Endothelial cell of umbilical vein (primary cell): ENCODE data around the gene FEZF1. TPM values are rescaled to one million over a fixed set of nuclear protein-coding genes. Genes with fewer than 3 reads are reported as not detected.

Source experiments
- BruUV-seq: library from RNA; stranded (reverse); fragments of 400-500 nt; replicated peaks from 2 replicates; lab custom pipeline; 2021; lab: Mats Ljungman, UMichigan
- CTCF ChIA-PET: fragments of 300-600, 350-600 bp; sonication (Branson Sonifier 250); formaldehyde crosslinking; loops from one replicate; lab custom pipeline; 2021; ENCODE audit warnings: antibody characterized with exemption, inconsistent platforms; lab: Charles Lee
- POLR2A ChIA-PET: fragments of 300-600, 350-600 bp; sonication (Branson Sonifier 250); formaldehyde crosslinking; loops from one replicate; lab custom pipeline; 2021; ENCODE audit warnings: antibody characterized with exemption, inconsistent platforms; lab: Charles Lee
- DNase-seq: peaks from one replicate; pipeline ENCODE4 v3.0.0-alpha.2; 2011; ENCODE audit warnings: low read depth, low spot score
- FAIRE-seq: peaks from 2 replicates; lab custom pipeline; 2011; peaks lifted over from hg19 to GRCh38; lab: Jason Lieb, UNC
- H2AFZ ChIP-seq: 2 replicates; pipeline ENCODE4 v1.6.0; 2012; ENCODE audit warnings: low read depth, low read length, control low read depth, inconsistent platforms
- H3K27ac ChIP-seq: 2 replicates; pipeline ENCODE4 v1.5.1; 2011; ENCODE audit warnings: low read depth, mild to moderate bottlenecking, control low read depth, low read length, moderate library complexity; ENCODE audit not compliant: insufficient read depth
- H3K27me3 ChIP-seq, 2 experiments: 2 replicates each; pipeline versions ENCODE4 v1.6.0 to v1.6.1; 2011; ENCODE audit warnings: low read length in 2 of 2, mixed read lengths in 1 of 2; ENCODE audit not compliant: control insufficient read depth in 2 of 2, insufficient read depth in 2 of 2
- H3K36me3 ChIP-seq, 2 experiments: 2 replicates in 1 of 2; 3 replicates in 1 of 2; pipeline ENCODE4 v1.5.1; 2011; ENCODE audit warnings: low read length in 2 of 2, mild to moderate bottlenecking in 1 of 2, moderate library complexity in 1 of 2; ENCODE audit not compliant: control insufficient read depth in 2 of 2, insufficient read depth in 2 of 2; ENCODE audit errors: extremely low read depth in 1 of 2
- H3K4me1 ChIP-seq: 3 replicates; pipeline ENCODE4 v1.5.1; 2011; ENCODE audit warnings: mild to moderate bottlenecking, low read length; ENCODE audit not compliant: control insufficient read depth, insufficient read depth; ENCODE audit errors: extremely low read depth
- H3K4me2 ChIP-seq: 2 replicates; pipeline ENCODE4 v1.6.1; 2011; ENCODE audit warnings: low read length, control low read depth, mixed read lengths; ENCODE audit not compliant: insufficient read depth
- H3K4me3 ChIP-seq, 3 experiments: fragments of 200-600 bp in 1 of 3; sonication (generic), shearing (Covaris generic) in 1 of 3; replicated peaks in 1 of 3; 2 replicates each; pipeline ENCODE4 v1.5.1; 2011 to 2016; ENCODE audit warnings: control low read depth in 3 of 3, low read length in 3 of 3, mild to moderate bottlenecking in 2 of 3, inconsistent platforms in 1 of 3, low read depth in 1 of 3, moderate library complexity in 1 of 3; ENCODE audit not compliant: insufficient read depth in 1 of 3
- H3K79me2 ChIP-seq: 2 replicates; pipeline ENCODE4 v1.6.0; 2012; ENCODE audit warnings: low read length, inconsistent platforms; ENCODE audit not compliant: control insufficient read depth, insufficient read depth
- H3K9ac ChIP-seq: replicated peaks from 2 replicates; pipeline ENCODE3; 2011; ENCODE audit warnings: low read length, control low read depth; ENCODE audit not compliant: insufficient read depth; ENCODE audit errors: extremely low read depth
- H3K9me1 ChIP-seq: replicated peaks from 3 replicates; pipeline ENCODE4 v1.6.0; 2011; ENCODE audit warnings: mild to moderate bottlenecking, low read length; ENCODE audit not compliant: control insufficient read depth, insufficient read depth; ENCODE audit errors: extremely low read depth
- H3K9me3 ChIP-seq: replicated peaks from 2 replicates; pipeline ENCODE4 v1.5.1; 2012; ENCODE audit warnings: low read length, inconsistent platforms; ENCODE audit not compliant: control insufficient read depth, insufficient read depth
- H4K20me1 ChIP-seq: replicated peaks from 2 replicates; pipeline ENCODE3; 2011; ENCODE audit warnings: mild to moderate bottlenecking, low read length; ENCODE audit not compliant: control insufficient read depth, insufficient read depth; ENCODE audit errors: extremely low read depth
- EZH2 ChIP-seq: IDR thresholded peaks from 2 replicates; pipeline ENCODE4 v1.6.1; 2012; ENCODE audit warnings: borderline replicate concordance, low read depth, mild to moderate bottlenecking, moderate library complexity, low read length, inconsistent platforms; ENCODE audit not compliant: severe bottlenecking
- FOS ChIP-seq: IDR thresholded peaks from 2 replicates; pipeline ENCODE4 v1.6.1; 2011; ENCODE audit warnings: mild to moderate bottlenecking, low read length, moderate library complexity, borderline replicate concordance; ENCODE audit not compliant: insufficient read depth
- GATA2 ChIP-seq: IDR thresholded peaks from 2 replicates; pipeline ENCODE4 v1.7.0; 2011; ENCODE audit warnings: low read depth, mild to moderate bottlenecking, moderate library complexity, mixed read lengths, low read length; ENCODE audit not compliant: insufficient read length, insufficient read depth
- JUN ChIP-seq: IDR thresholded peaks from 2 replicates; pipeline ENCODE4 v1.6.1; 2011; ENCODE audit warnings: borderline replicate concordance, low read depth; ENCODE audit not compliant: insufficient read length, insufficient read depth
- MYC ChIP-seq: IDR thresholded peaks from one replicate; pipeline ENCODE4 v1.6.1; 2011; ENCODE audit warnings: mild to moderate bottlenecking, low read depth, low read length
- POLR2A ChIP-seq: IDR thresholded peaks from 2 replicates; pipeline ENCODE4 v1.6.1; 2012; ENCODE audit warnings: low read depth, mild to moderate bottlenecking, control low read depth, low read length
- dilution Hi-C: fragments of 300-500 bp; cut with MboI; formaldehyde crosslinking; loops from one replicate; pipeline ENCODE4 v1.15.0; 2019; ENCODE audit warnings: low sequenced_read_pairs; ENCODE audit not compliant: extremely low pct_ligation_motif_present
- intact Hi-C: fragments of 100-400 bp; cut with micrococcal nuclease; formaldehyde crosslinking; loops from one replicate; pipeline ENCODE4 v1.10.0; 2022
- polyA plus RNA-seq, 4 experiments: library from polyadenylated mRNA; depleted of rRNA in 3 of 4; stranded (reverse) in 3 of 4; unstranded in 1 of 4; fragments of >200 nt; gene quantifications; 2 replicates each; pipeline versions ENCODE4 v1.2.1 to v1.2.3, GENCODE V29; 2011 to 2012; ENCODE audit warnings: missing spikeins in 1 of 4
- total RNA-seq: library from RNA; stranded (reverse); gene quantifications from 2 replicates; pipeline ENCODE4 v1.2.3, GENCODE V29; 2021
- TF ChIP-seq, protein P1 (sequence below): IDR thresholded peaks from 2 replicates; pipeline ENCODE4 v1.6.1; 2011; ENCODE audit not compliant: insufficient read depth, insufficient read length
- TF ChIP-seq, protein P2 (sequence below), 2 donors: IDR thresholded peaks; 1 replicate in 1 of 2; 2 replicates in 1 of 2; pipeline ENCODE4 v1.5.1; 2011; ENCODE audit warnings: low read length in 2 of 2, mild to moderate bottlenecking in 2 of 2, moderate library complexity in 2 of 2, control low read depth in 1 of 2, inconsistent platforms in 1 of 2, low read depth in 1 of 2; ENCODE audit not compliant: insufficient read depth in 1 of 2; ENCODE audit errors: extremely low read depth in 1 of 2

Gene FEZF1
- total and polyA plus RNA-seq, 2 donors (not counting 3 experiments of a cell fraction or from before 2014, with no cell fraction given), result not detected

DNA sequence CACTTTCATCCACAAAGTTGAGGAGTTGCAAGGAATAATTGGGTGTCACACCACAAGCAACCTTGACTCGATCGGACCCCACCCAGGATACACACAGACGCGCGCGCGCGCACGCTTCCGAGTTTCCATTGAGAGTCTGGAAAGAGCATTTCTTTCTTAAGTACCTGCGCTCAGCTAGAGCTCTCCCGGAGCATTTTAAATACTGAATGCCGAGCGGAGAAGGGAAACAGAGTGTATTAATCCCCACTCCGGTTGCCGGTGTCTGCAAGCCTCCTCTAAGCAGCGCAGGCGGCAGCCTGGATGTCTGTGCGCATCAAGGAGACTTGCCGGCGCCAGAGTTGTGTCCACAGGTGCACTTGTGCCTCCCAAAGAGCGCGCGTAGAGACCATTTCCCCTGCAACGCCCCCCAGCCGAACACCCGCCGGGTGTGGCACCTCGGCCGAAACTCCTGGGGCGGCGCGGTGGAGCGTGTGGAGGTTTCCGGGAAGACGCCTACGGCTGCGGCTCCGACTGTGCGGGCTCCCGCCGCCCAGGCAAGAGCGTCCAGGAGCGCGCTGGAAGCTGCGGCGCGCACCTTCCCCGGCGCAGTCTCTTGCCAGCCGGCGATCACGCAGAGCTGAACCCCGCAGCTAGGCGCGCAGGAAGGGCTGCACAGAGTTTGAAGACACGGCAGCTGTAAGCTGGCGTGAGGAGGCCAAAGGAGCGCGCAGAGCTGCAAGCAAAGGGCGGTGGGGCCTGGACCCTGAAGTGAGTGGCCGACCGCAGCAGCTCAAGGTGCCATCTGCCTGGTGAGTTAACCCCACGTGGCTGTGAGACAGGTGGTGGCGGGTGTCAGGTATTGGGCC lies 1.1 kb upstream of the FEZF1 start:
- Histone ChIP-seq H3K27ac (no peak overlapping the region), H3K27me3 (peaks cover 87 to 100% of the 10 kb centered on the region in 2 experiments), H3K4me2 (no peak overlapping the region), H2AFZ (no peak overlapping the region), H3K9me1 (no peaks in the 10 kb centered on the region), H3K4me3 (no peak overlapping the region), H3K36me3 (no peaks in the 10 kb centered on the region), H4K20me1 (no peaks in the 10 kb centered on the region), H3K9ac (no peak overlapping the region), H3K4me1 (peaks cover 12% of the 10 kb centered on the region), H3K9me3 (no peaks in the 10 kb centered on the region), H3K79me2 (no peaks in the 10 kb centered on the region)
- ChIA-PET CTCF (interaction anchor here (1.0 kb wide), 1 partner anchor 210 kb away, joined by 3 read pairs; no protein-coding TSS in a partner anchor), POLR2A (no interaction called here)
- no TSS peak for BruUV-seq
- intact Hi-C loops, result loop anchor here (1.0 to 5.0 kb wide), 3 partner anchors 212 to 582 kb away; partner anchors contain the start of gene CADPS2
- no peak for DNase-seq
- dilution Hi-C loops, result no loop called here
- FAIRE-seq, result no peak
- TF ChIP-seq MYC, result no peak
- TF ChIP-seq GATA2, result no peak
- TF ChIP-seq JUN, result no peak
- TF ChIP-seq, protein P1, sequence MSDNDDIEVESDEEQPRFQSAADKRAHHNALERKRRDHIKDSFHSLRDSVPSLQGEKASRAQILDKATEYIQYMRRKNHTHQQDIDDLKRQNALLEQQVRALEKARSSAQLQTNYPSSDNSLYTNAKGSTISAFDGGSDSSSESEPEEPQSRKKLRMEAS, result no peak
- TF ChIP-seq FOS, result no peak
- TF ChIP-seq, protein P2, sequence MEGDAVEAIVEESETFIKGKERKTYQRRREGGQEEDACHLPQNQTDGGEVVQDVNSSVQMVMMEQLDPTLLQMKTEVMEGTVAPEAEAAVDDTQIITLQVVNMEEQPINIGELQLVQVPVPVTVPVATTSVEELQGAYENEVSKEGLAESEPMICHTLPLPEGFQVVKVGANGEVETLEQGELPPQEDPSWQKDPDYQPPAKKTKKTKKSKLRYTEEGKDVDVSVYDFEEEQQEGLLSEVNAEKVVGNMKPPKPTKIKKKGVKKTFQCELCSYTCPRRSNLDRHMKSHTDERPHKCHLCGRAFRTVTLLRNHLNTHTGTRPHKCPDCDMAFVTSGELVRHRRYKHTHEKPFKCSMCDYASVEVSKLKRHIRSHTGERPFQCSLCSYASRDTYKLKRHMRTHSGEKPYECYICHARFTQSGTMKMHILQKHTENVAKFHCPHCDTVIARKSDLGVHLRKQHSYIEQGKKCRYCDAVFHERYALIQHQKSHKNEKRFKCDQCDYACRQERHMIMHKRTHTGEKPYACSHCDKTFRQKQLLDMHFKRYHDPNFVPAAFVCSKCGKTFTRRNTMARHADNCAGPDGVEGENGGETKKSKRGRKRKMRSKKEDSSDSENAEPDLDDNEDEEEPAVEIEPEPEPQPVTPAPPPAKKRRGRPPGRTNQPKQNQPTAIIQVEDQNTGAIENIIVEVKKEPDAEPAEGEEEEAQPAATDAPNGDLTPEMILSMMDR (IDR thresholded peaks at IDR 0.05; ENCODE audit: extremely low read depth in 1 of 2, insufficient read depth in 1 of 2, low read depth in 1 of 2, low read length in 2 of 2), result no peak
- no peak for TF ChIP-seq POLR2A
- TF ChIP-seq EZH2, result peak; percentile 100
